IMR-90 (cell line): ENCODE measurements around the gene LDHB. TPM values are rescaled to one million over a fixed set of nuclear protein-coding genes. Genes with fewer than 3 reads are reported as not detected.
"Not testable (repeated sequence)": the region's sequence is repeated elsewhere in the genome, so short reads cannot be mapped to it uniquely, and the experiment has no call there.

Experiments
- ATAC-seq: fragments of 200-7000 bp; cut with Tn5 transposase; 2 replicates; pipeline ENCODE4 v1.9.1; 2020; ENCODE audit warnings: low read depth, mild to moderate bottlenecking, moderate library complexity
- BruUV-seq: library from RNA; stranded (reverse); fragments of 400-500 nt; replicated peaks from 2 replicates; lab custom pipeline; 2021; lab: Mats Ljungman, UMichigan
- CTCF ChIA-PET: fragments of 300-600 bp; formaldehyde crosslinking; extraction: SDS; loops from one replicate; lab custom pipeline; 2021; ENCODE audit warnings: antibody characterized with exemption; lab: Yijun Ruan, JAX
- POLR2A ChIA-PET: fragments of 300-600 bp; sonication (Branson Sonifier 250); formaldehyde crosslinking; loops from one replicate; lab custom pipeline; 2022; ENCODE audit warnings: antibody characterized with exemption; ENCODE audit not compliant: unreplicated experiment; lab: Charles Lee
- DNase-seq: peaks from one replicate; pipeline ENCODE4 v3.0.0; 2013
- H2AFZ ChIP-seq: replicated peaks from 2 replicates; pipeline ENCODE3; 2013; ENCODE audit warnings: low read length, mild to moderate bottlenecking; ENCODE audit not compliant: poor library complexity
- H2AK5ac ChIP-seq: 2 replicates; pipeline ENCODE4 v1.6.1; 2013; ENCODE audit warnings: low read depth, low read length, inconsistent platforms
- H2AK9ac ChIP-seq: replicated peaks from 2 replicates; pipeline ENCODE3; 2013; ENCODE audit warnings: mild to moderate bottlenecking, low read depth, low read length, moderate library complexity; ENCODE audit not compliant: poor library complexity
- H2BK120ac ChIP-seq: 2 replicates; pipeline ENCODE4 v1.6.1; 2013; ENCODE audit warnings: low read depth, low read length, inconsistent platforms
- H2BK15ac ChIP-seq: 3 replicates; pipeline ENCODE4 v1.6.1; 2013; ENCODE audit warnings: low read depth, low read length, inconsistent platforms
- H2BK20ac ChIP-seq: 2 replicates; pipeline ENCODE4 v1.6.1; 2013; ENCODE audit warnings: low read depth, mild to moderate bottlenecking, inconsistent platforms, low read length, moderate library complexity
- H2BK5ac ChIP-seq: 2 replicates; pipeline ENCODE4 v1.6.1; 2013; ENCODE audit warnings: mild to moderate bottlenecking, low read depth, low read length, inconsistent platforms; ENCODE audit not compliant: poor library complexity, severe bottlenecking
- H3K14ac ChIP-seq: replicated peaks from 2 replicates; pipeline ENCODE4 v1.6.1; 2013; ENCODE audit warnings: low read depth, low read length, inconsistent platforms
- H3K18ac ChIP-seq: 2 replicates; pipeline ENCODE4 v1.6.1; 2013; ENCODE audit warnings: low read depth, low read length, control low read depth
- H3K23ac ChIP-seq: 2 replicates; pipeline ENCODE4 v1.6.1; 2013; ENCODE audit warnings: low read depth, low read length, inconsistent platforms
- H3K27ac ChIP-seq: 2 replicates; pipeline ENCODE4 v1.5.1; 2013; ENCODE audit warnings: mild to moderate bottlenecking, control low read depth, low read length; ENCODE audit not compliant: insufficient read depth
- H3K27me3 ChIP-seq: 2 replicates; pipeline ENCODE4 v1.6.1; 2013; ENCODE audit warnings: low read length; ENCODE audit not compliant: control insufficient read depth, insufficient read depth
- H3K36me3 ChIP-seq: 2 replicates; pipeline ENCODE4 v1.6.1; 2013; ENCODE audit warnings: low read length, mixed read lengths; ENCODE audit not compliant: control insufficient read depth, insufficient read depth
- H3K4ac ChIP-seq: 2 replicates; pipeline ENCODE4 v1.6.1; 2013; ENCODE audit warnings: low read depth, low read length, inconsistent platforms
- H3K4me1 ChIP-seq: 2 replicates; pipeline ENCODE4 v1.6.1; 2013; ENCODE audit warnings: low read length, mixed read lengths; ENCODE audit not compliant: control insufficient read depth, insufficient read depth
- H3K4me2 ChIP-seq: 2 replicates; pipeline ENCODE4 v1.6.1; 2013; ENCODE audit warnings: low read depth, mild to moderate bottlenecking, control low read depth, low read length, moderate library complexity
- H3K4me3 ChIP-seq: 2 replicates; pipeline ENCODE4 v1.5.1; 2013; ENCODE audit warnings: low read depth, mild to moderate bottlenecking, control low read depth, low read length, moderate library complexity; ENCODE audit not compliant: insufficient read depth
- H3K56ac ChIP-seq: 2 replicates; pipeline ENCODE4 v1.6.1; 2013; ENCODE audit warnings: low read length, inconsistent platforms; ENCODE audit not compliant: insufficient read depth; ENCODE audit errors: extremely low read depth
- H3K79me1 ChIP-seq, 2 experiments: 2 replicates each; pipeline ENCODE4 v1.6.1; 2013; ENCODE audit warnings: low read length in 2 of 2, inconsistent platforms in 1 of 2, low read depth in 1 of 2
- H3K9ac ChIP-seq: 2 replicates; pipeline ENCODE4 v1.6.1; 2013; ENCODE audit warnings: low read depth, low read length, control low read depth
- H3K9me1 ChIP-seq: 2 replicates; pipeline ENCODE4 v1.6.1; 2013; ENCODE audit warnings: low read length, inconsistent platforms; ENCODE audit not compliant: insufficient read depth
- H3K9me3 ChIP-seq: 2 replicates; pipeline ENCODE4 v1.6.1; 2013; ENCODE audit warnings: low read length; ENCODE audit not compliant: control insufficient read depth, insufficient read depth
- H4K20me1 ChIP-seq: 2 replicates; pipeline ENCODE4 v1.6.1; 2013; ENCODE audit warnings: low read length, inconsistent platforms; ENCODE audit not compliant: insufficient read depth
- H4K5ac ChIP-seq: 2 replicates; pipeline ENCODE4 v1.6.1; 2013; ENCODE audit warnings: mild to moderate bottlenecking, low read depth, low read length, control low read depth
- H4K8ac ChIP-seq, 2 experiments: 2 replicates each; pipeline ENCODE4 v1.6.1; 2013; ENCODE audit warnings: low read depth in 2 of 2, low read length in 2 of 2, control low read depth in 1 of 2, inconsistent platforms in 1 of 2
- H4K91ac ChIP-seq: 2 replicates; pipeline ENCODE4 v1.6.1; 2013; ENCODE audit warnings: low read depth, low read length, inconsistent platforms; ENCODE audit not compliant: insufficient read depth
- MAFK ChIP-seq: IDR thresholded peaks from 2 replicates; pipeline ENCODE4 v1.6.1; 2012; ENCODE audit warnings: low read depth, low read length, improper control_type of control experiment
- RCOR1 ChIP-seq: IDR thresholded peaks from 2 replicates; pipeline ENCODE4 v1.6.1; 2012; ENCODE audit warnings: mild to moderate bottlenecking, low read length, improper control_type of control experiment; ENCODE audit not compliant: insufficient replicate concordance
- RFX5 ChIP-seq: IDR thresholded peaks from 2 replicates; pipeline ENCODE4 v1.8.0; 2012; ENCODE audit warnings: low read depth, mild to moderate bottlenecking, low read length, moderate library complexity
- SMC3 ChIP-seq: fragments of 150-350 bp; IDR thresholded peaks from 2 replicates; pipeline ENCODE4 v1.6.1; 2016; ENCODE audit warnings: low read depth, mild to moderate bottlenecking, antibody characterized with exemption, low read length, moderate library complexity
- WGBS, 2 experiments: methylation state at CpG; one replicate each; pipeline versions ENCODE4 v1.1.5 to v1.1.7; 2013; ENCODE audit warnings: missing lambda C conversion rate in 2 of 2; ENCODE audit not compliant: insufficient read length in 1 of 2; ENCODE audit errors: extremely low coverage in 2 of 2; 5-methylcytosine and 5-hydroxymethylcytosine counted together
- dilution Hi-C: fragments of 300-500 bp; cut with HindIII; formaldehyde crosslinking; loops from one replicate; pipeline ENCODE4 v1.14.3; 2018; ENCODE audit warnings: low sequenced_read_pairs; ENCODE audit not compliant: unreplicated experiment
- in situ Hi-C: fragments of 300-500 bp; cut with MboI; formaldehyde crosslinking; loops from 3 replicates; pipeline ENCODE4 v1.14.3; 2019; ENCODE audit warnings: low sequenced_read_pairs, inconsistent platforms, mixed read lengths
- intact Hi-C: fragments of 100-400 bp; cut with micrococcal nuclease; formaldehyde crosslinking; loops from 2 replicates; pipeline ENCODE4 v1.10.0; 2022
- polyA plus RNA-seq, 3 experiments: library from polyadenylated mRNA; depleted of rRNA; stranded (reverse); fragments of >200 nt; gene quantifications; 2 replicates each; pipeline ENCODE4 v1.2.3, GENCODE V29; 2012; ENCODE audit warnings: low replicate concordance in 1 of 3
- total RNA-seq: library from RNA; depleted of rRNA; stranded (reverse); fragments of >200 nt; gene quantifications from 2 replicates; pipeline ENCODE4 v1.2.3, GENCODE V29; 2012

The LDHB gene
- total and polyA plus RNA-seq, 2 of the 4 experiments (the other 2 are of a cell fraction): 623 to 630 TPM

DNA sequence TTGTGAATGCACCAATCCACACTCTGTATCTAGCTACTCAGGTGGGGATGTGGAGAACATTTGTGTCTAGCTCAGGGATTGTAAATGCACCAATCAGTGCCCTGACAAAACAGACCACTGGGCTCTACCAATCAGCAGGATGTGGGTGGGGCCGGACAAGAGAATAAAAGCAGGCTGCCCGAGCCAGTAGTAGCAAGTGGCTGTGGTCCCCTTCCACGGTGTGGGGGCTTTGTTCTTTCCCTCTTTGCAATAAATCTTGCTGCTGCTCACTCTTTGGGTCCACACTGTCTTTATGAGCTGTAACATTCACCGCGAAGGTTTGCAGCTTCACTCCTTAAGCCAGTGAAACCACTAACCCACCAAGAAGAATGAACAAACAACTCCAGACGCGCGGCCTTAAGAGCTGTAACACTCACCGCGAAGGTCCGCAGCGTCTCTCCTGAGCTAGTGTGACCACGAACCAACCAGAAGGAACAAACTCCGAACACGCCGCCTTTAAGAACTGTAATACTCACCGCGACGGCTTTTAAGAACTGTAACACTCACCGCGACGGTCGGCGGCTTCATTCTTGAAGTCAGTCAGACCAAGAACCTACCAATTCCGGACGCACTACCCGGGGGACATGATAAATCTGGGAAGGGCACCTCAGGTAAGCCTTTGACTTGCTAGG, 4.6 kb upstream of the LDHB start:
- BruUV-seq: no TSS peak

DNA sequence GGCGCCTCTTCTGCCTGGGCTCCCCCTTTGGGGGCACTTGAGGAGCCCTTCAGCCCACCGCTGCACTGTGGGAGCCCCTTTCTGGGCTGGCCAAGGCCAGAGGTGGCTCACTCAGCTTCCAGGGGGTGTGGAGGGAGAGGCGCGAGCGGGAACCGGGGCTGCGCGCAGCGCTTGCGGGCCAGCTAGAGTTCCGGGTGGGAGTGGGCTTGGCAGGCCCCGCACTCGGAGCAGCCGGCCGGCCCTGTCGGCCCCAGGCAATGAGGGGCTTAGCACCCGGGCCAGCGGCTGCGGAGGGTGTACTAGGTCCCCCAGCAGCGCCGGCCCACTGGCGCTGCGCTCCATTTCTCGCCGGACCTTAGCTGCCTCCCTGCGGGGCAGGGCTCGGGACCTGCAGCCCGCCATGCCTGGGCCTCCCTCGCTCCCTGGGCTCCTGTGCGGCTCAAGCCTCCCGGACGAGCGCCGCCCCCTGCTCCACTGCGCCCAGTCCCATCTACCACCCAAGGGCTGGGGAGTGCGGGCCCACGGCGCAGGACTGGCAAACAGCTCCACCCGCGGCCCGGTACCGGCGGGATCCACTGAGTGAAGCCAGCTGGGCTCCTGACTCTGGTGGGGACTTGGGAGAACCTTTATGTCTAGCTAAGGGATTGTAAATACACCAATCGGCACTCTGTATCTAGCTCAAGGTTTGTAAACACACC, 3.9 kb upstream of the LDHB start:
- H2BK15ac ChIP-seq, H3K79me1 ChIP-seq, H3K4me3 ChIP-seq, POLR2A ChIA-PET, H4K20me1 ChIP-seq, in situ Hi-C loops, H2AFZ ChIP-seq, intact Hi-C loops, H3K27me3 ChIP-seq, H3K9me3 ChIP-seq, BruUV-seq, H4K5ac ChIP-seq, dilution Hi-C loops, H3K4ac ChIP-seq, H3K27ac ChIP-seq, CTCF ChIA-PET, H4K8ac ChIP-seq, H3K23ac ChIP-seq, H3K4me2 ChIP-seq, H2AK5ac ChIP-seq, H4K91ac ChIP-seq, H3K9me1 ChIP-seq, H3K18ac ChIP-seq, H3K9ac ChIP-seq, H3K14ac ChIP-seq, H3K56ac ChIP-seq, H2BK120ac ChIP-seq, H2BK5ac ChIP-seq, H3K36me3 ChIP-seq, H2AK9ac ChIP-seq, DNase-seq, H3K4me1 ChIP-seq, ATAC-seq, H2BK20ac ChIP-seq: not testable (repeated sequence)
- WGBS, 2 experiments: 80% methylated on average over 2 of the region's 44 CpGs; no CpG with 5 or more reads in 1 of the 2 experiments

More for the DNA sequence above, 4.6 kb upstream of the LDHB start:
- H3K14ac ChIP-seq: no peak overlapping the region
- no peak overlapping the region for H3K4me2 ChIP-seq
- H2BK120ac ChIP-seq: no peak overlapping the region
- DNase-seq: no peak
- H3K18ac ChIP-seq: no peak overlapping the region
- no peaks in the 10 kb centered on the region for H3K4me1 ChIP-seq
- no peak overlapping the region for H4K8ac ChIP-seq
- H3K27ac ChIP-seq: no peak overlapping the region
- in situ Hi-C loops: no loop called here
- no peaks in the 10 kb centered on the region for H3K36me3 ChIP-seq
- H3K9me3 ChIP-seq: no peaks in the 10 kb centered on the region
- H2BK5ac ChIP-seq: no peak overlapping the region
- dilution Hi-C loops: no loop called here
- no peak overlapping the region for H4K91ac ChIP-seq
- H3K79me1 ChIP-seq: peaks cover 0 to 4% of the 10 kb centered on the region in 2 experiments; a peak in 1 of 4 replicates
- ATAC-seq: no peak
- H4K20me1 ChIP-seq: no peaks in the 10 kb centered on the region
- ChIA-PET CTCF (no interaction called here), POLR2A (no interaction called here)
- no peak overlapping the region for H3K56ac ChIP-seq
- intact Hi-C loops: no loop called here
- H2BK15ac ChIP-seq: no peak overlapping the region
- H2BK20ac ChIP-seq: no peak overlapping the region
- H3K4me3 ChIP-seq: no peak overlapping the region
- no peaks in the 10 kb centered on the region for H3K9me1 ChIP-seq
- H2AK9ac ChIP-seq: no peak overlapping the region
- H3K27me3 ChIP-seq: peaks cover 4% of the 10 kb centered on the region
- no peak overlapping the region for H4K5ac ChIP-seq
- H3K9ac ChIP-seq: no peak overlapping the region
- H2AFZ ChIP-seq: no peak overlapping the region
- H3K23ac ChIP-seq: no peak overlapping the region
- WGBS, 2 experiments: 95% methylated on average over 15 of the region's 27 CpGs; no CpG with 5 or more reads in 1 of the 2 experiments
- no peak overlapping the region for H3K4ac ChIP-seq
- TF ChIP-seq MAFK (no peak), RFX5 (no peak), RCOR1 (no peak), SMC3 (no peak)
- H2AK5ac ChIP-seq: no peak overlapping the region
